CD14-positive monocyte (primary cell): ENCODE measurements around the gene CLDND1. TPM values are rescaled to one million over a fixed set of nuclear protein-coding genes. Genes with fewer than 3 reads are reported as not detected.

ENCODE experiments used
- DNase-seq, 3 donors: peaks; one replicate each; pipeline ENCODE4 v3.0.0-alpha.2; 2011 to 2022
- H2AFZ ChIP-seq: 2 replicates; pipeline ENCODE4 v1.6.0; 2012; ENCODE audit warnings: mild to moderate bottlenecking, low read depth, low read length, inconsistent platforms; ENCODE audit not compliant: insufficient read depth, poor library complexity, severe bottlenecking
- H3K27ac ChIP-seq, 2 donors: 1 replicate in 1 of 2; 2 replicates in 1 of 2; pipeline ENCODE4 v1.5.1; 2012 to 2013; ENCODE audit warnings: low read length in 2 of 2, control low read depth in 1 of 2, inconsistent platforms in 1 of 2, low read depth in 1 of 2, mild to moderate bottlenecking in 1 of 2
- H3K27me3 ChIP-seq, 2 donors: one replicate each; pipeline versions ENCODE4 v1.6.0 to v1.6.1; 2011 to 2013; ENCODE audit warnings: low read length in 2 of 2; ENCODE audit not compliant: control insufficient read depth in 2 of 2, insufficient read depth in 2 of 2
- H3K36me3 ChIP-seq, 2 donors: replicated peaks in 1 of 2; 1 replicate in 1 of 2; 2 replicates in 1 of 2; pipeline versions ENCODE4 v1.5.1 to v1.6.1; 2012 to 2013; ENCODE audit warnings: low read length in 2 of 2, control low read depth in 1 of 2, inconsistent platforms in 1 of 2, mild to moderate bottlenecking in 1 of 2; ENCODE audit not compliant: insufficient read depth in 2 of 2, control insufficient read depth in 1 of 2
- H3K4me1 ChIP-seq, 2 donors: 1 replicate in 1 of 2; 2 replicates in 1 of 2; pipeline versions ENCODE4 v1.5.1 to v1.6.1; 2012 to 2013; ENCODE audit warnings: low read length in 2 of 2, control low read depth in 1 of 2, inconsistent platforms in 1 of 2, mild to moderate bottlenecking in 1 of 2, moderate library complexity in 1 of 2; ENCODE audit not compliant: insufficient read depth in 2 of 2, control insufficient read depth in 1 of 2
- H3K4me2 ChIP-seq: replicated peaks from 2 replicates; pipeline ENCODE3; 2012; ENCODE audit warnings: low read length, moderate library complexity, mild to moderate bottlenecking; ENCODE audit not compliant: poor library complexity, severe bottlenecking; ENCODE audit errors: extremely low read depth
- H3K4me3 ChIP-seq, 3 experiments: fragments of 200-600 bp in 1 of 3; sonication (generic) in 1 of 3; replicated peaks in 1 of 3; 1 replicate in 2 of 3; 2 replicates in 1 of 3; pipeline ENCODE4 v1.5.1; 2011 to 2013; ENCODE audit warnings: low read length in 3 of 3, mild to moderate bottlenecking in 3 of 3, control low read depth in 2 of 3, low read depth in 2 of 3, inconsistent platforms in 1 of 3, moderate library complexity in 1 of 3
- H3K79me2 ChIP-seq: 2 replicates; pipeline ENCODE4 v1.6.0; 2012; ENCODE audit warnings: mild to moderate bottlenecking, control low read depth, inconsistent platforms, low read length, moderate library complexity; ENCODE audit not compliant: insufficient read depth
- H3K9ac ChIP-seq: 2 replicates; pipeline ENCODE4 v1.6.0; 2017; ENCODE audit warnings: low read length, mild to moderate bottlenecking; ENCODE audit not compliant: insufficient read depth, poor library complexity, severe bottlenecking
- H3K9me3 ChIP-seq, 2 donors: replicated peaks in 1 of 2; 1 replicate in 1 of 2; 2 replicates in 1 of 2; pipeline versions ENCODE4 v1.5.1 to v1.6.1; 2012 to 2013; ENCODE audit warnings: low read length in 2 of 2, control low read depth in 1 of 2; ENCODE audit not compliant: control insufficient read depth in 1 of 2, insufficient read depth in 1 of 2
- H4K20me1 ChIP-seq: 2 replicates; pipeline ENCODE4 v1.6.0; 2012; ENCODE audit warnings: mild to moderate bottlenecking, low read length, control low read depth, moderate library complexity; ENCODE audit not compliant: insufficient read depth
- H3K27ac Mint-ChIP-seq, 7 donors: one replicate each; pipeline ENCODE4 v1.8.0; 2020; ENCODE audit warnings: mild to moderate bottlenecking in 7 of 7, mixed read lengths in 7 of 7, moderate library complexity in 6 of 7, inconsistent platforms in 2 of 7
- H3K27me3 Mint-ChIP-seq, 3 donors: one replicate each; pipeline ENCODE4 v1.8.0; 2021 to 2022; ENCODE audit warnings: low read depth in 3 of 3, mild to moderate bottlenecking in 3 of 3, mixed read lengths in 3 of 3, moderate library complexity in 3 of 3, inconsistent platforms in 1 of 3
- H3K36me3 Mint-ChIP-seq, 2 donors: one replicate each; pipeline ENCODE4 v1.8.0; 2020; ENCODE audit warnings: mixed read lengths in 2 of 2, inconsistent platforms in 1 of 2, mild to moderate bottlenecking in 1 of 2
- H3K4me1 Mint-ChIP-seq: one replicate; pipeline ENCODE4 v1.8.0; 2020; ENCODE audit warnings: mild to moderate bottlenecking, mixed read lengths
- H3K4me3 Mint-ChIP-seq, 2 donors: one replicate each; pipeline ENCODE4 v1.8.0; 2020; ENCODE audit warnings: mild to moderate bottlenecking in 2 of 2, mixed read lengths in 2 of 2, moderate library complexity in 1 of 2
- H3K9me3 Mint-ChIP-seq, 7 donors: one replicate each; pipeline ENCODE4 v1.8.0; 2020 to 2022; ENCODE audit warnings: mixed read lengths in 7 of 7, mild to moderate bottlenecking in 6 of 7, moderate library complexity in 6 of 7, inconsistent platforms in 2 of 7
- CTCF ChIP-seq: fragments of 200-600 bp; IDR thresholded peaks from one replicate; pipeline ENCODE4 v1.8.0; 2022; ENCODE audit warnings: antibody characterized with exemption, mild to moderate bottlenecking
- WGBS: methylation state at CpG from one replicate; pipeline ENCODE4 v1.1.5; 2013; ENCODE audit warnings: missing lambda C conversion rate; ENCODE audit not compliant: insufficient coverage; 5-methylcytosine and 5-hydroxymethylcytosine counted together
- intact Hi-C, 2 donors: fragments of 100-400 bp; cut with micrococcal nuclease; formaldehyde crosslinking; loops; one replicate each; pipeline versions ENCODE4 v1.15.0 to v1.15.1; 2023
- polyA plus RNA-seq, 3 donors: library from polyadenylated mRNA; depleted of rRNA in 1 of 3; unstranded in 2 of 3; stranded (reverse) in 1 of 3; fragments of 300-500 nt in 2 of 3; fragments of >200 nt in 1 of 3; fragmentation: Illumina TruSeq in 2 of 3; gene quantifications; 1 replicate in 2 of 3; 2 replicates in 1 of 3; pipeline ENCODE4 v1.2.3, GENCODE V29; 2012 to 2021

CLDND1 gene
- polyA plus RNA-seq, 3 donors: 65.3 to 91.8 (median 76.0) TPM

DNA sequence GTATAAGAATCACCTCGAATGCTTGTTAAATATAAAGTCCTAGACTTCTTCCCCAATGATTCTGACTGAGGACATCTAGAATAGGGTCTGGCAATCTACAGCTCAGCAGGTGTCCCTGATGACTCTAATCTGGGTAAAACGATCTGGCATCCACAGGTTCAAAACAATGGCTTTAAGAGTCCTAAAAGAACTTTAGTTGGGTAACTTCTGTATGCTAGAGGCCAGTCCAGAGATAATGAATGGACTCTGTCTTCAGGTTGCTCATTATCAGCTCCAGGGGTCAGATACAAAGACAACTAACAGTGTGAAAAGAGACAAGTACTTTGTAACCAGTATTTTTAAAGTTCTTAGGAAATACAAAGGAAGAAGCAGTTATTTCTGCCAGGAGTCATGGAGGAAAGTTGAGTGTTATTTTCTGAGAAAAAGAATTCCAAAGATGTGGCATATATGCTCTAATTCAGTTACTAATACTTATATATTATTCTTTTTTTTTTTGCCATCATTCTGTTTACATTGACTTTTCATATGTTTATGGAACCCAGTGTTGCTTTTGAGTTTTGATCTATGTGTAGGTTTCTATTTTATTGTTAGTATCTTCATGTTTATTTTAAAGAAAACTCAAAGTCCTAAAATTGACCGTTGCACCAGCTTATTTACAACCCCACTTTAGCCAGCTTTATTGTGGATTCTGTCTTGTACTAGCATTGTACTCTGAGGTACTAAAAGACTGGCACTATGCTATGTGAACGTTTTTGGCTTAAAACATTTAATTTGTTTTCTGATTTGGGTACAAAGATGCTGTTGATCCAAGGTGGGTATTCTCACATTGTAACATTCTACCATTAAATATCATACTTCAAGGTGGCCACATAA is 6.0 kb upstream of the CLDND1 start:
- Mint-ChIP-seq H3K4me1 (peaks cover 9% of the 10 kb centered on the region), H3K27me3 (peaks cover 0 to 14% (median 1%) of the 10 kb centered on the region in 3 donors), H3K36me3 (no peaks in the 10 kb centered on the region), H3K27ac (no peak overlapping the region), H3K4me3 (no peak overlapping the region), H3K9me3 (no peaks in the 10 kb centered on the region)
- Histone ChIP-seq H3K4me3 (no peak overlapping the region), H3K9ac (no peak overlapping the region), H3K4me2 (no peak overlapping the region), H3K27ac (no peak overlapping the region), H3K36me3 (no peaks in the 10 kb centered on the region), H3K27me3 (peaks cover 0 to 3% of the 10 kb centered on the region in 2 donors), H3K4me1 (no peaks in the 10 kb centered on the region), H4K20me1 (no peaks in the 10 kb centered on the region), H3K9me3 (no peaks in the 10 kb centered on the region), H2AFZ (no peak overlapping the region), H3K79me2 (no peaks in the 10 kb centered on the region)
- no peak for DNase-seq
- intact Hi-C loops: loop anchor here in 1 of 2 donors (5.0 kb wide), 1 partner anchor 64 kb away; the partner anchor contains the start of gene CPOX
- 86% methylated on average over 2 of the region's 4 CpGs for WGBS
- no peak for TF ChIP-seq CTCF

DNA sequence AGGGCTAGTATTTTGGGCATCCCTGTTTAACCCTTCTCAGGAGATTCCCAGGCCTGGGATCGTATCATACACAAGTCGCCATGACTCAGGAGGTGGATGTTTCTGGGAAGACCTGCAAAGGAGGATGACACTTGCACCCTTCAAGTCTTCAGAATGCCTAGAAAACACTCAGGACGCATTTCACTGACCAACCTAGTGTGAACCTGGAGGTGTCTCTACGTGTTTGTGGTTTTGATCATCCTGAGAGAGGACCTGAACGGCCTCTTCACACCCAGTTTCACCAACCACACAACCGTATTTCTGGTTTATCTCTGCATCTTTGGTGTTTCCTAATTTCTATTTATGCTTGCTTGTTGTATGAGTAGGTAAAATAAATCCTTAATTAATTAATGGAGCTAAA is 2.8 kb upstream of the CLDND1 start:
- no peak overlapping the region for H3K27ac Mint-ChIP-seq
- no peaks in the 10 kb centered on the region for H3K9me3 Mint-ChIP-seq
- Histone ChIP-seq H4K20me1 (no peaks in the 10 kb centered on the region), H3K27me3 (no peaks in the 10 kb centered on the region), H3K4me2 (no peak overlapping the region), H3K79me2 (peaks cover 23% of the 10 kb centered on the region), H2AFZ (no peak overlapping the region), H3K9me3 (no peaks in the 10 kb centered on the region), H3K36me3 (peaks cover 2 to 7% of the 10 kb centered on the region in 2 donors), H3K27ac (no peak overlapping the region), H3K4me1 (peaks cover 11 to 19% of the 10 kb centered on the region in 2 donors), H3K4me3 (no peak overlapping the region), H3K9ac (no peak overlapping the region)
- no peak for TF ChIP-seq CTCF
- peaks cover 6 to 7% of the 10 kb centered on the region in 2 donors for H3K36me3 Mint-ChIP-seq
- intact Hi-C loops: loop anchor here in 1 of 2 donors (5.0 kb wide), 1 partner anchor 67 kb away; the partner anchor contains the start of gene CPOX
- WGBS: no CpG with 5 or more reads among the region's 6 CpGs
- no peak overlapping the region for H3K4me3 Mint-ChIP-seq
- no peak for DNase-seq
- H3K27me3 Mint-ChIP-seq: peaks cover 0 to 5% (median 1%) of the 10 kb centered on the region in 3 donors
- peaks cover 19% of the 10 kb centered on the region for H3K4me1 Mint-ChIP-seq
